ENCODE data around the gene SOX8.
A peak's percentile ranks its signal among the peaks of the same experiment; 100 is the strongest.
"Not testable (repeated sequence)": the region's sequence is repeated elsewhere in the genome, so short reads cannot be mapped to it uniquely, and the experiment has no call there.

Gene SOX8

DNA sequence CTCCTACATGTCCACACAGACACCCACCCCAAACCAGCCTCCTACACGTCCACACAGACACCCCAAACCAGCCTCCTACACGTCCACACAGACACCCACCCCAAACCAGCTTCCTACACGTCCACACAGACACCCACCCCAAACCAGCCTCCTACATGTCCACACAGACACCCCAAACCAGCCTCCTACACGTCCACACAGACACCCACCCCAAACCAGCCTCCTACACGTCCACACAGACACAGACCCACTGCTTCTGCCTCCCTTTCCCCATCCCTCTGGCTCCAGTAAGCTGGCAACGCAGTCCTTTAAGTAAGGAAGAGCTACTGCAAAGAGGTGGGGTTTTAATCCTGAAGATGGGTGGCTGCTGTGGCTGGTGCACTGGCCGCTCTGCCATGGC lies 27.8 kb upstream of the SOX8 start:
- not testable (repeated sequence) for DNase-seq (ENCODE audit: low read depth in 2 of 2)

DNA sequence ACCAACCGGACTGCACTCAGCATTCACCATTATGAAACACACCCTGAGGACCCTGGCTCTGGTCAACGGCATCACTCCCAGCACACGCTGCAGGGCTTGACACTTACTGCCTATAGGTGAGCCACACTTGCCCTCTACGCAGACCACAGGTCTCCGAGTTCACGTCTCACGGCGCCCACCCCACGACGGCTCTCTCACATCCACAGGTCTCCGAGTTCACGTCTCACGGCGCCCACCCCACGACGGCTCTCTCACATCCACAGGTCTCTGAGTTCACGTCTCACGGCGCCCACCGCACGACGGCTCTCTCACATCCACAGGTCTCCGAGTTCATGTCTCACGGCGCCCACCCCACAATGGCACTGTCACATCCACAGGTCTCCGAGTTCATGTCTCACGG lies 25.8 kb upstream of the SOX8 start:
- DNase-seq (ENCODE audit: low read depth in 2 of 2): not testable (repeated sequence)

- DNase-seq (ENCODE audit: low read depth in 2 of 2): no peak
Observed at GRCh38 chr16:959232-960040, 22.1 kb upstream of the SOX8 start.

GRCh38 chr16:962366-962765 lies 19.2 kb upstream of the SOX8 start:
- DNase-seq (ENCODE audit: low read depth in 2 of 2): no peak

DNA sequence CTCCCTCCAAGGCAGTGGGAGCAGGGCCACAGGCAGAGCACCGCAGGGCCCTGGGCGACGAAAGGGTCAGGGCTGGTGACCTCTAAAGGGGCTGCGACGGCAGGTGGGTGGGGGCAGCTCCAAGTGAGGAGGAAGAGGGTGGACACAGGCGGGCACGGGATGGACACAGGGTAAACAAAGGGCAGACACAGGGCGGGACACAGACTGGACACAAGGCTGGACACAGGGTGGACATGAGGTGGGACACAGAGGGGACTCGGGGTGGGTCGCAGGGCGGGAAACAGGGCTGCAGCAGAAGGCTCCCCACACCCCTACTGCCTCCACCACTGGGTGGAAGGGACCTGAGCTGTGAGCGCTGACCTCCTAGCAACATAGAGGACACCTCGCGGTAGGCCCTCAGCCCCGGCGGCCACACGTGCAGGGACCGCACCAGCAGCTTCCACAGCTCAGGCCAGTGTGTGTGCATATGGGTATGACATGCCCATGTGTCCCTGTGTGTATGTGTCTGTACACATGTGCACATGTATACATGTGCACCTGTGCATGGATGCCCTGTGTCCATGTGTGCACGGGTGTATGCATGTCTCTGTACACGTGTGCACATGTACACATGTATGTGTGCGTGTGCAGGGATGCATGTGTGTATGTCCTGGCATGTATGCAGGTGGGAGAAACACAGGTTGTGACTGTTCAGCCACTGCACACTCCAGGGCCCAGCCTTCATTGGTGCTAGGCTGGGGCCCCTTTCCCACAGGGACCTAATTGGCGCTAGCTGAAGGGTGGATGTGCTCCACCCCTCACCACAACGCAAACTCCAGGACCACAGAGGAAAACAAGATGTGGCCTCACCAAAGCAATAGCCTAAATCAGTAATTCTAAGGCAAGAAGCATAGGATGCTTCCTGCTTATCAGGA lies 18.4 kb upstream of the SOX8 start:
- no peak for DNase-seq (ENCODE audit: low read depth in 2 of 2)

GRCh38 chr16:963913-964312 lies 17.7 kb upstream of the SOX8 start:
- DNase-seq (ENCODE audit: low read depth in 2 of 2): no peak

- DNase-seq (ENCODE audit: low read depth in 2 of 2): no peak
Observed at GRCh38 chr16:964356-965035, 17.1 kb upstream of the SOX8 start.

- DNase-seq (ENCODE audit: low read depth in 2 of 2): no peak
Observed at GRCh38 chr16:965036-965395, 16.6 kb upstream of the SOX8 start.

DNA sequence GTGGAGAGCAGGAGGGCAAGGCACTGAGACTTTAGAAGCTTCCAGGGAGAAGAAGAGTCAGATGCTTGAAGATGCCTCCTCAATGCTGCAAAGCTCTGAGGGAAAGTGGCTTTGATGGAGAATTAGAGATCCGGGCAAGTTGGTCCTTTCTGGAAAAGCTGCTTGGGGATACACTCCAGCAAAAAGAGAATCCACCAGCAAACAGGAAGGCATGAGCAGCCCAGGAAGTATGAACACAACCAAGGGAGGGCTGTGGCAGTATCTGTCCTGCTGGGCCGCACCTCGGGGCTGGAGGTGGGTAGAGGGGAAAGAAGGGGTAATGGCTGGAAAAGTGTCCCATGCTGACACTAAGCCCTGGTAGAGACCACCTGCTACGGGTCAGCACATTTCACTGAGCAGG lies 16.1 kb upstream of the SOX8 start:
- no peak for DNase-seq (ENCODE audit: low read depth in 2 of 2)

DNA sequence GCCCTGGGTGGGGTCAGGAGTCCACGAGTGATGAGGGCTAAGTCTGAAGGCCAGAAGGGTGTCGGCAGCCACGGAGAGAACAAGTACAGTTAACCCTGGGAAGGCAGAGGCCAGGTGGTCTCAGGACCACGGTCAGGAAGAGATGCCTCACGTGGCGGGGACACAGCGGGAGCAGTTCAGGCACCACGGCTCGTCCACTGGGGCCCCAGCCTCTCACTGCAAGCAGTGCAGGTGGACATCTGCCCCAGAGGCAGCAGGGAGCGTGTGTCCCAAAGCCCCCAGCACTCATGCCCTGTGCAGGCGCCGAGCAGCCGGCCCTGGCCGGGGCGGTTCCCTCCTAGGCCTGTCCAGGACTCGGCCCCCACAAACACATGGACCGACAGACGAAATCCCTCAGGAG lies 15.5 kb upstream of the SOX8 start:
- DNase-seq (ENCODE audit: low read depth in 2 of 2): no peak

DNA sequence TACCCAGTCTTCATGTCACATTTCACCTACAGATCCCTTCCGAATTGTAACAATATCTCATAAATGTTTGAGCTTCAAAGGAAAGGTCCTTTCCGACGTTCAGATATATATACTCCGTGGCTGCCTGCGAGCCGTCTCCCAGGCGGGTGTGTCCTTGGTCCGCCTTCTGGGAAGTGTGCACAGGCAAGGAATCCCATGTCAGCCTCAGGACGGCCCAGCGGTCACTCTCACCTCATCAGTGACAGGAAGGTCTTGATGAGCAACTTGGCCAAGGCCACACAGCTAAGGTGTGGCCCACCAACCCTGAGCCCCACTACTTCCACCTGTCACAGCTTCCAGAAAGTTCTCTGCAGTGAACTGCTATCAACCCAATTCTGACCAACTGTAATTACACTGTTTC lies 15.1 kb upstream of the SOX8 start:
- DNase-seq (ENCODE audit: low read depth in 2 of 2): no peak

DNA sequence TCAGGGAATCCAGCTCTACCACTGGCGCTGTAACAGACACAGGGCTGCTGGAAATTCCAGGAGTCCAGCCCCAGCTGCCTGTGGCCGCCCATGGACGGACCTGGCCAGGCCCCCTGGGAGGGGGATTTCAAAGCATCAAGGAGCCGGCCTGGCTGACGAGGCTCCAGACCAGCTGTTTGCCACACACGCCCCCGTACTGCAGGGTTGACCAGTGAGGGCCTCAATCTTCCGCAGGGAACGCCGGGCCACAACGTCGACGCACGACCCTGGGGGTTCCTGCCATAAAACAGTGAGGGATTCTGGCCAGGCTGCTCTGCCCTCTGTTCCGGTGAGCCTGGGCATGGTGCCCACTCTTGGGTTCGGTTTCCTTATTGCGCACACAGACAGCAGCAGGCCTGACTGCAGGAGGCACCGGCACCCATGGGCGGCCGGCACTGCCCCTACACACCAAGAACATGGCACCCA lies 14.5 kb upstream of the SOX8 start:
- no peak for DNase-seq (ENCODE audit: low read depth in 2 of 2)

- DNase-seq (ENCODE audit: low read depth in 2 of 2): no peak
Observed at GRCh38 chr16:967546-968295, 13.8 kb upstream of the SOX8 start.

DNA sequence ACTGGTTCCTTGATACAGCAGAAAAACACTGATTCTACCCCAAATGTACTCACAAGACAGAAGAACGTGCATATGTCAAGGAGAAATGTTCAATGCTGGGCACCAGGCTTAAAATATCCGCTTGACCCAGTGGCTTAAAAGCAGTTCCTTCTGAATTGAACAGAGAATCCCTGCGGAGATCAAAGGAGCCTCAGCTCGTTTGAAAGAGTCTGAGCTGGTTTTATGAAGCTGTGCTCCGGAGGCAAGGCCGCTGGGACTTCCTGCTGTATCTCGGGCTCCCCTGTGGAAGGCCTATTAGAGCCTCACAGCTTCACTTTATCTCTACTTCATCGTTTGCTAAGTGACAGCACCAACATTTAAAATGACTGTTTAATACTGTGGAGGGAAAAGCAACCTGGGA lies 12.9 kb upstream of the SOX8 start:
- DNase-seq (ENCODE audit: low read depth in 2 of 2): no peak

- DNase-seq (ENCODE audit: low read depth in 2 of 2): peak in 1 of 2 experiments; percentile 3
Observed at GRCh38 chr16:969508-970385, 11.8 kb upstream of the SOX8 start.

DNA sequence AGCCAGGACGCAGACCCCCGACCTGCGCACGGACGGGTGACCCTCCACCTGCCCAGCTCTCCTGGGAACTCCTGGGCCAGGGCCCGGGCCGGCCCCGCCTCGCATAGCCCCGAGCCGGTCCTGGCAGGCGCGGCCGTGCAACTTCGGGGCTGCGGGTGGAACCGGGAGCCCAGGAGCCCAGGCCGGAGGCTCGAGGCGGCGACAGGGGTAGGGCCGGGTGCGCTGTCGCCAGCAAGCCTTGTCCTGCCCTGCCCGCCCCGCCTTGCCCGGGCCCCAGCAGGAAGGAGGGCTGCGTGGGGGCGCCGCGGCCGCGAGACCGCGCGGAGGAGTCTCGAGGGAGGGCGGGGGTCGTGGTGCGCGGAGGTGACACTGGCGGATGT lies 11.2 kb upstream of the SOX8 start:
- DNase-seq (ENCODE audit: low read depth in 2 of 2): no peak

GRCh38 chr16:970766-971581 lies 10.6 kb upstream of the SOX8 start, which contains the start of gene LMF1:
TSS of gene LMF1 (minus strand) at chr16:970984. CDS start at chr16:970980, 4 bp downstream.
- peak; percentile 72 to 75 for DNase-seq (ENCODE audit: low read depth in 2 of 2)

DNA sequence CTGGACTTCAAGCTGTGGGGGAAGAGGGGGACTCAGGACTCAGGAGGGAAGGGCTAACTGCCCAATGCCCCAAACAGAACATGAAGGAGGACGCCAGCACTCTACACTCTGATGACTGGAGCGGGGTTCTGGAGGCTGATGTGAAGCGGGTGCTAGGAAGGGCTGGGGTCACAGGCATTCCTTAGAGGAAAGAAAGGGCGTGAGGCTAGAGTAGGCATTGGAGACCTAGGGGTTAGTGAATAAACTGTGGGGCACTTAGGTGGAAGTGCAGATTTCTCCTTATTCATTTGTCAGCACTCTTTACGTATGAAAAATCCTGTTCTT lies 10.0 kb upstream of the SOX8 start:
- DNase-seq (ENCODE audit: low read depth in 2 of 2): no peak

GRCh38 chr16:971981-972315 lies 9.6 kb upstream of the SOX8 start:
- DNase-seq (ENCODE audit: low read depth in 2 of 2): no peak

All from fibroblast of skin of left quadriceps (primary cell).